Measurements from ENCODE around the gene TMED4. TPM values are rescaled to one million over a fixed set of nuclear protein-coding genes. Genes with fewer than 3 reads are reported as not detected.

The TMED4 gene
- total RNA-seq, 4 donors from 2014 or later = 85.8 to 162 (median 101) TPM

DNA sequence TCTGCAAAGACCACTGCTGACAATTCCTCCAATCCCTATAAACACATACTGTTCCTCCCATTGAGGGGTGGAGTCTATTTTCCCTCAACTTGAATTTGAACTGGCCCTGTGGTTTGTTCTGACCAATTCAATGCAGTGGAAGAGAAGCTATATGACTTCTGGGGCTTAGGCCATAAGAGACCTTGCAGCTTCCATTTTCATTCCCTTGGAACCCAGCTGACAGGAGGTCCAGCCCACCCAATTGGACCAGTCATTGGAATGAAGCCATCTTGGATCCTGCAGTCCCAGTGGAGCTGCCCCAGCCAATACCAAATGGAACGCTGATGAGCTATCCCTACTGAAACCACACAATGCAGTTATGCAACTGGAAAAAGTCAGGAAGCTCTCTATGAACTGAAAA lies 8.9 kb upstream of the TMED4 start:
- no peak overlapping the region for H3K4me3 ChIP-seq
- no peak overlapping the region for H3K27ac ChIP-seq
- intact Hi-C loops (cut with DNase I; ENCODE audit: low total_unique reads) = no loop called here
- DNase-seq = no peak
- peaks cover 4 to 11% of the 10 kb centered on the region in 2 donors for H3K4me1 ChIP-seq
- H3K9me3 ChIP-seq = no peaks in the 10 kb centered on the region
- no peak for TF ChIP-seq POLR2A (IDR thresholded peaks at IDR 0.05)
- TF ChIP-seq, protein P1, sequence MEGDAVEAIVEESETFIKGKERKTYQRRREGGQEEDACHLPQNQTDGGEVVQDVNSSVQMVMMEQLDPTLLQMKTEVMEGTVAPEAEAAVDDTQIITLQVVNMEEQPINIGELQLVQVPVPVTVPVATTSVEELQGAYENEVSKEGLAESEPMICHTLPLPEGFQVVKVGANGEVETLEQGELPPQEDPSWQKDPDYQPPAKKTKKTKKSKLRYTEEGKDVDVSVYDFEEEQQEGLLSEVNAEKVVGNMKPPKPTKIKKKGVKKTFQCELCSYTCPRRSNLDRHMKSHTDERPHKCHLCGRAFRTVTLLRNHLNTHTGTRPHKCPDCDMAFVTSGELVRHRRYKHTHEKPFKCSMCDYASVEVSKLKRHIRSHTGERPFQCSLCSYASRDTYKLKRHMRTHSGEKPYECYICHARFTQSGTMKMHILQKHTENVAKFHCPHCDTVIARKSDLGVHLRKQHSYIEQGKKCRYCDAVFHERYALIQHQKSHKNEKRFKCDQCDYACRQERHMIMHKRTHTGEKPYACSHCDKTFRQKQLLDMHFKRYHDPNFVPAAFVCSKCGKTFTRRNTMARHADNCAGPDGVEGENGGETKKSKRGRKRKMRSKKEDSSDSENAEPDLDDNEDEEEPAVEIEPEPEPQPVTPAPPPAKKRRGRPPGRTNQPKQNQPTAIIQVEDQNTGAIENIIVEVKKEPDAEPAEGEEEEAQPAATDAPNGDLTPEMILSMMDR (IDR thresholded peaks at IDR 0.05 in 4 of 5, conservative IDR thresholded peaks at IDR 0.05 in 1 of 5) = no peak
- no peaks in the 10 kb centered on the region for H3K27me3 ChIP-seq
- ATAC-seq = no peak
- no peaks in the 10 kb centered on the region for H3K36me3 ChIP-seq
- in situ Hi-C loops (cut with MboI; ENCODE audit: low sequenced_read_pairs in 4 of 4) = loop anchor here (5.0 to 25.0 kb wide), 6 partner anchors 121 to 521 kb away; partner anchors contain the start of genes TBRG4 (in 4 of the 4) and H2AZ2 (in 1 of the 4)

DNA sequence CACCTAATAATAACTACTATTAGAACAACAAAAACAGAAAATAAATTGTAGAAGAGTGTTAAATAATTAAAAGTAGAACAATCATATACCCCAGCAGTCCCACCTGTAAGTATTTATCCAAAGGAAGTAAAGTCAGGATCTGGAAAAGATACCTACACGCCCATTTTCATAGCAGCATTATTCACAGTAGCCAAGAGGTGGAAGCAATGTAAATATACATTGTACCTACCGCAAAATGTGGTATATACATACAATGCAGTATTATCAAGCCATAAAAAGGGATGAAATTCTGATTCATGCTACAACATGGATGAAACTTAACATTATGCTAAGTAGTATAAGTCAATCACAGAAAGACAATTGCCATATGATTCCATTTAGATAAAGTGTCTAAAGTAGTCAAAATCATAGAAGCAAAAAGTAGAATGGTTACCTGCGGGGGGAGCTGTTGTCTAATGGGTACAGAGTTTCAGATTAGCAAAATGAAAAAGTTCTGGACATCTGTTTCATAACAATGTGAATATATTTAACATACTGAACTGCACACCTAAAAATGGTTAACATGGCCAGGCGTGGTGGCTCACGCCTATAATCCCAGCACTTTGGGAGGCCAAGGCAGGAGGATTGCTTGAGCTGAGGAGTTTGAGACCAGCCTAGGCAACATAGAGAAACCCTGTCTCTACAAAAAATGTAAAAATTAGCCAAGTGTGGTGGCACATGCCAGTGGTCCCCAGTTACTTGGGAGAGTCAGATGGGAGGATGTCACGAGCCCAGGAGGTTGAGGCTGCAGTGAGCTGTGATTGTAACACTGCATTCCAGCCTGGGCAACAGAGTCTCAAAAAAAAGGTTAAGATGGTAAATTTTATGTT lies 6.0 kb upstream of the TMED4 start:
- in situ Hi-C loops (cut with MboI; ENCODE audit: low sequenced_read_pairs in 4 of 4) = loop anchor here (10.0 to 25.0 kb wide), 6 partner anchors 124 to 524 kb away; partner anchors contain the start of genes TBRG4 (in 4 of the 4) and H2AZ2 (in 1 of the 4)
- Histone ChIP-seq H3K27ac (peak overlapping the region in 2 of 4 donors; percentile 17 to 41), H3K27me3 (no peaks in the 10 kb centered on the region), H3K4me1 (peaks cover 0 to 9% of the 10 kb centered on the region in 2 donors), H3K36me3 (no peaks in the 10 kb centered on the region), H3K9me3 (no peaks in the 10 kb centered on the region), H3K4me3 (no peak overlapping the region)
- ATAC-seq = peak; percentile 84 to 88
- no peak for TF ChIP-seq POLR2A (IDR thresholded peaks at IDR 0.05)
- TF ChIP-seq, protein P1 (IDR thresholded peaks at IDR 0.05 in 4 of 5, conservative IDR thresholded peaks at IDR 0.05 in 1 of 5) = peak; percentile 58 to 77 (median 68)
- intact Hi-C loops (cut with DNase I; ENCODE audit: low total_unique reads) = loop anchor here (5.0 to 10.0 kb wide), 2 partner anchors 334 to 527 kb away; partner anchors contain the start of gene TBRG4
- no peak for DNase-seq

DNA sequence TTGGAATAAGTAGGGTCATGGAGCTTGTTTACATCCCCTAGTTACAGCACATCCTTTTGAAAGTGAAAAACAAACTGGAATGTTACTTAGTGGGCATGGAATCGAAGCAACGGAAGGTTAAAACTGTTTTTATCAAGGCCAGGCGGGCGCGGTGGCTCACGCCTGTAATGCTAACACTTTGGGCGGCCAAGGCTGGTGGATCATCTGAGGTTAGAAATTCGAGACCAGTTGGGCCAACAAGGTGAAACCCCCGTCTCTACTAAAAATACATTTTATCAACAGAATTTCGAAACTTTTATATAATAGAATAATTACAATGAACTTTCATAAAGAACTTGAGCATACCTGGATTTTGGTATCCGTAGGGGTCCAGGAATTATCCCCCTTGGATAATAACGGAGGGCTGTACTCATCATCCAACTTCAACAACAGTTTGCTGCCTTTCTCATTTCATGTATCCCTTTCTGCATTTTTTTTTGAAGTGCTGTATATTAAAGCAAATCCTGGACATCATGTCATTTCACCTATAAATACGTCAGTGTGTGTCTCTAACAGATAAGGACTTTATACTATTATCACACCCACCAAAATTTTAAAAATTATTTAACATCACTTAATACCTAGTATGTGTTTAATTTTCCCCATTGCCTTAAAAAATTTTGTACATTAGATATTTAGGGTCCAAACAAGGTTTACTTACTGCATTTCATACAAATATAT lies 1.3 kb upstream of the TMED4 start:
- DNase-seq (no peak), ATAC-seq (no peak)
- Histone ChIP-seq H3K4me1 (peaks cover 14 to 30% of the 10 kb centered on the region in 2 donors), H3K36me3 (peaks cover 0 to 24% of the 10 kb centered on the region in 2 donors), H3K27ac (peak overlapping the region; percentile 95 to 98 (median 97)), H3K9me3 (no peaks in the 10 kb centered on the region), H3K27me3 (no peaks in the 10 kb centered on the region), H3K4me3 (peak overlapping the region; percentile 67 to 98 (median 81))
- TF ChIP-seq, protein P1 (IDR thresholded peaks at IDR 0.05 in 4 of 5, conservative IDR thresholded peaks at IDR 0.05 in 1 of 5) = no peak
- TF ChIP-seq POLR2A (IDR thresholded peaks at IDR 0.05) = no peak
- intact Hi-C loops (cut with DNase I; ENCODE audit: low total_unique reads) = loop anchor here (2.0 to 10.0 kb wide), 5 partner anchors 164 to 531 kb away; partner anchors contain the start of genes CCM2, PGAM2, PPIA and TBRG4
- in situ Hi-C loops (cut with MboI; ENCODE audit: low sequenced_read_pairs in 4 of 4) = loop anchor here (5.0 to 25.0 kb wide), 7 partner anchors 129 to 529 kb away; partner anchors contain the start of genes TBRG4 (in 4 of the 4) and H2AZ2 (in 2 of the 4)

Measured in gastrocnemius medialis (tissue), 4 donors.